NCI-H1436 treated with DMSO at 0.1 percent for 48 hours (cell line): ENCODE measurements around the gene COBL.

ENCODE experiments used
- DNase-seq: peaks from one replicate; lab custom pipeline; 2025; lab: John Stamatoyannopoulos, UW

COBL gene

DNA sequence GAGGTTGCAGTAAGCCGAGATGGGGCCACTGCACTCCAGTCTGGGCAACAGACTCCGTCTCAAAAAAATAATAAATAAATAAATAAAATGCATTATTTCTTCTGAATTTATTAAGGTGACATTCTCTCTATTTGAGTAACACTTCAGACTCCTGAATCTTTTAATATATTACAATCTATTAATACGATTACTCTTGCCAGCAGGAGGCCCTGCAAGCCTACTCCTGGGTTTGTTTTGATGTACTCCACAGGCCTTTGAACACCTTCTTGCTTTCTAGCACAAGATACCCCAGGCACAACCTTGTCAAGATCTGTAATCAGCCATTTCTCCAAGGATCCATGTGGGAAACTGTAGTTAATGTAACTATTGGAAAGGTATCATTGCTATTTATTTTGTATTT lies 63.5 kb downstream of the COBL start:
- DNase-seq, result no peak

DNA sequence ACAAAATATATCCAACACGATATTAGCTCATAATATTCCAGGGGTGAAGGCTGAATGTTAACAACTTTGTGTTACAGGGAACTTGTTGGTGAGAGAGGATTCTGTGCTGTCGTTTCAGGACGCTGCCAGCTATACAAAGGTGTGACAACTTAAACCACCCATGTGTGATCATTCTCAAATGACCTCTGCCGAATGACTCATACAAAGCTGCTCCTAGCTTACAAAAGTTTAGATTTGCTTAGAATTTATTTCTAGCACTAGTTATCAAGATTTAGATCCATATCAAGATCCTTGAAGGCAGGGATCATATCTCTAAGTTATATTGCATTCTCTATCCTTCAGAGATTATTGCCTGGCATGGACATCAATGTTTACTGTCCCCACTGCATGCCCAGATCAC lies 65.3 kb downstream of the COBL start:
- no peak for DNase-seq

DNA sequence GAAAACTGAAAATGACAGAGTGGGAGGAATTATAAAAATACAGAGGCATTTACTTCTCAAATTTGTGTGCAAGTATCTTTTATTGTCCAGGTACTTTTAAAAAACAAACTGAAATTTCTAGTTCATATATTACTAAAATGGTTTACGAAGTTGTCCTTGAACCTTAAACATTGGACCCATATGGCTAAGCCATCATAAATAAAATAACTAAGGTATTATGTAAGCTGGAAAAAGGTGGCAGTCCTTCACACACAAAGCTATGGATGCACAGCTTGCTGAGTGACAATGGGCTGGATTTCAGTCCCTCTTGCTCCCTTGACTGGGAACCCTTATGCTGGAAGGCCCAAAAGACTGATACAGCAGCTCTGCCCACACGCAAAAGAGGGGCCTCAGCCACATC lies 66.1 kb downstream of the COBL start:
- no peak for DNase-seq

DNA sequence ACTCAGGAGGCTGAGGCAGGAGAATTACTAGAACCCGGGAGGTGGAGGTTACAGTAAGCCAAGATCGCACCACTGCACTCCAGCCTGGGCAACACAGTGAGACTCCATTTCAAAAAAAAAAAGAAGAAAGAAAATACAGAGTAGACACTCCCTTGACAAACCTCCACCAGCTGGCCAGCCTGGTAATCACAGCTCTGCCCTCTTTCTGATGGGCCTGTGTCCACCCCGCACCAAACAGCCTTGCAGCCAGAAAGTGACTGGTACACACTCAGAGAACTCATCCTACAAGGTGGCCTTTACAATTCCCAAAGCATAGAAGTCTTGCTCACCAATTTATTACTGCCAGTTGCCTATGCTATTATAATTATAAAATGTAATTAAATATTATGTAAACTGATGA lies 66.6 kb downstream of the COBL start:
- DNase-seq, result no peak

DNA sequence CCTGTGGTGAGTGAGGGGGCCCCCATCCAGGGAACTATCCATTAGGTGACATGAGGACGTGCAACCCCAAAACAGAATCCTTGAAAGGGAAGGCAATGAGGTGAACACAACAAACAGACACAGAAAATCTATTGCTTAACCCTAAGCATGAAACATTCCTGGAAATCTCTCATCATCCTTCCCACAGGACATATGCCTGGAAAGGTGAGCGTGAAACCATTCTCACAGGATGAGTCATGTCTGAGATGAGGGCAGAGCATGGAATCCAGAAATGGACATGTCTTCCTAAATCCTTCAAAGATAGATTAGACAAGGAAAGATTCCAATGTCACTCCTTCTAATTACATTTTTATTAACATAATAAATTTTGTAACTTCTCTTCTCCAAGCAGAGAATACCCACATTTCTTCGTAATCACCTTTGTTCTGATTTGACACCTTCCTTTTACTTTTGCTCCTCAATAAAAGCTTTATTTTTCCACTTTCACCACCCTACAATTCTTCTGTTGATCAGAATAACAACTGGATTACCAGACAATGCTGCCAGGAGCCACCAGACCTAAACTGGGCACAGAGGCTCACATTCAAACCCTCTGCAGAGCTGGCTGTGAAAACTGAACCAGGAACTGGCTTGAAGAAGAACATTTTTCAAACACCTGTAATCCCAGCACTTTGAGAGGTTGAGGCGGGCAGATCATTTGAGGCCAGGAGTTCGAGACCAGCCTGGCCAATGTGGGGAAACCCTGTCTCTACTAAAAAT lies 67.2 kb downstream of the COBL start:
- no peak for DNase-seq

DNA sequence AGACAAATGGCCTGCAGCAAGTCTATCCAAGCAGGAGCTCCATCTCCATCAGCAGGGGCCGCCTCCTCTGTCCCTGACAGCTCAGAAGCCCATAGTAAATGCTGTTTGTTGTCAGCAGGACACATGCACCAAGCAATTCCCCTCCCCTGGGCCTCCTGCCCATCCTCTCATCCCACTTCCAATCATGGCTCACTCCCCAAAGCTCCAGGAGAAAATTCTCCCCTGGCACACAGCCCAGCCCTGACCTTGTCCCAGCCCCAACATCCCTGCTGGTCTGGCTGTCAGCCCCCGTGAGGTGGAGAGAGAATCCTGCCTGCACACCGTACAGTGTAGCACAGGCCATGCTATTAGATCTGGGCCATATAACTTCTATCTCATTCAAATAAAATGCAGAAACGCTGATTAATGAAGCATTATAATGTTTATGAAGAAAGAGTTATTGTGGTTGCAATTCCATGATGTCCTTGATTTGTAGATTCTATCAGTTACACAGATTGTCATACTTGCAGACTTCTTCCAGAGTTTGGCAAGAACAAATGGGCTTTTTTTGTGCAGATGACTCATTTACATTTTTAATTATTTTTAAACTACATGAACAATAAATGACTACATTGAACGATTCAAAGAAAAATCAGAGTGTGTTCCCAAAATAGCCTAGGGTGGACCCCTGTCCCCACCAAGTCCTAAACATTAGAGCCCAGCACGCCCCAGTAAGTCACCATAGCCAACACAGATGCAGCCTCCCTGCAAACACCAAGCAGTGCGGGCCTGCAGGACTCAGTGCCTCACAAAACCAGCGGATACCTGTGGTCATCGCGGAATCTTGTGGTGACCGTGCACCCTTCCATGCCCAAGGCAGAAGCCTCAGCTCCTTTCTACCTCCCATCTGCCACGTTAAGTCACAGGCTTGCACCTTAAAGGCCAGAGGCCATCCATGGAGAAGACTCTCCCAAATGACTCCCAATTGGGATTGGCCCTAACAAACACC lies 70.1 kb downstream of the COBL start:
- DNase-seq, result no peak

DNA sequence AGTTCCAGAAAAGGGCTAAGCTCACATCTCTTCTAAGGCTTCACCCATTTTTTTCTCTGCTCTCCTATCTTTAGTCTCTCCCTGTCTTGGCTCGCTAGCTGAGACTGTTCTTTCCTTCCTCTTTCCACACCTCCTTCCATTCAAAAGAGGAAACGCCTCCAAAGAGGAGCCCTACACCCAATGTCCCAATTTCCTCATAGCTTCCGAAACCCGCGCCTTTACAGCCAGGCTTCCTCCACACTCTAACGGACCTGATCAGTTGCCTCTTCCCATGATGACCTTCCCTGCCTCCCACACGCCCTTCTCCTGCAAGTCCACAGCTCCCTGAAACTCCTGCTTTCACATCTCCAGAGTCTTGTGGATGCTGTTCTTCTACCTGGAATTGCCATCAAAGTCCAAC lies 71.7 kb downstream of the COBL start:
- DNase-seq, result no peak

DNA sequence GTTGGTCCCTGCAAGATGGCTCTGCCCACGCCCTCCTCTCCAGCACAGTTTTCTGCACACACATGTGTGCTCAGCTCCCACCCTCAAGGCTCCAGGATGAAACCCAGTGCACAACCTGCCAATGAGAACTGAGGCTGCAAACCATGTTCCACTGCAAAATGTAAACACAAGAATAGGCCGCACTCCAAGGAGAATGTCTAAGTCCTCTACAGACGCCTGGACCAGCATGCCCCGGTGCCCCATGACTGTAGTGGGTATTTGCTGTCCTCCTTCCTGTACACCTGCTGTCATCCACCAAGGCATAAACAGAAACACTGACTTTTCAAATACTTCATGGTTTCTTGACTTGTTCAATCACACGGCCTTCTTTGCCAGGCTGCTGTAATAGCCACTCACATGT lies 72.6 kb downstream of the COBL start:
- no peak for DNase-seq

DNA sequence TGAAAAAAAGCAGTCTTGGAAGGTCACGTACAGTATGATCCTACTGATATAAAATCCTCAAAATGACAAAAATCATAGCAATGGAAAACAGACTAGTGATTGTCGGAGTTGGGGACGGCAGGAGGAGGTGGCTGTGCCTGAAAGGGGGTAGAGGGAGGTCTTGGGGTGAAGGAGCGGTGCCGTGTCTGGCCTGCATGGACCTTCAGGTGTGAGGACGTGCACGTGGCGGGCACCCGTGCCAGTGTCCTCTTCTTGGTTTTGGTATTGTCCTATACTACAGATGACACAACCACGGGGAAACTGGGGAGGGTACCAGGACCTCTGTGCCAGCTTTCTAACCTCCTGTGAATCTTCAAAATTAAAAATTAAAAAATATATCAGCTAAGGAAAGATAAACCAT lies 73.0 kb downstream of the COBL start:
- no peak for DNase-seq

DNA sequence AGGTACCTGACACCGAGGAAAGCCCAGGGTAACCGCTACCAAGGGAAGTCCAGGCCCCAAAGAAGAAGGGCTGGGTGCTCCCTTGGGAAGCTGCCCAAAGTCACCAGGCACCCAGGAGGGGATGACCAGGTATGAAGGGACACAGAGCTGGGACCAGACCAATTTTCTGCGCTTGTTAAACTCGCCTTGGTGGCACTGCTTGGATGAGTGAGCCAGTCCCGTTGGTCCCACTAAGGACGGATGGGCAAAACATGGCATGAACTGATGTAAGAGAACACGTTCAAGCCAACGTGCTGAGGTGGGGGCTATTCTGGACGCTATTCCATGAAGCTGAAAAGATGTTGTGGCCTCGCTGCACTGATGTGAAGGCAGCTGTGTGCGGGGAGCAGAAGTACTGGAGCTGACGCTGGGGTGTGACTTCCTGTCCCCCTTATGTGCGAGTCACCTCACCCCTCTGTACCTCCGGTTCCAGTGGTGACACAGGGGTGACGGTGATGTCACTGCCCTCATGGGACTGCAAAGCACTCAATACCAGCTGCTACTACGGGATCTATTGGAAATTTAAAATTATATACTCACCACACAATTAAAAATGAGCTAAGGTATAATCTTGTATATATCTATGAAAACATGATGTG lies 73.6 kb downstream of the COBL start:
- no peak for DNase-seq

DNA sequence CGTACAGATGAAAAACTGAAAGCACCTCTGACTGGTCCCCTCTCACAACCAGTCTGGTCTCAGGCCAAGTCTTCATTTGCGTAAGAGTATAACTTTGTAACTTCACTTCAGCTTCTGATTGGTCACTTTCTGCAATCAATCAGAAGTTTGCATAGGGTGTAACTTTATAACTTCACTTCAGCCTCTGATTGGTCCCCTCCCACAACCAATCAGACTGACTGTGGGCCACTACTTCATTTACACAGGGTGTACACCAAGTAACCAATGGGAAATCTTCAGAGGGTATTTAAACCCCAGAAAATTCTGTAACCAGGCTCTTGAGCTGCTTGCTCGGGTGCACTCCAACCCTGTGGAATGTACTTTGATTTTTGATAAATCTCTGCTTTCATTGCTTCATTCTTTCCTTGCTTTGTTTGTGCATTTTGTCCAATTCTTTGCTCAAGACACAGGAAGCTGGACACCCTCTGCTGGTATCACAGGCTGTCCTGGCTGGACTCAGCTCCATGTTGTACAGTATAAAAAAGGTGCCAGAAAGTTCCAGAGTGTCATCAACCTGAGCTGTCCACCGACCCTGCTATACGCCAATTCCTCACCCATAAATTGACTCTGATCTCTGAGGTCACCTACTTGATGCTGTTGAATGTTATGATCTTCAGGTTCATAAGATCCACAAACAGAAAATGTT lies 74.5 kb downstream of the COBL start:
- no peak for DNase-seq

DNA sequence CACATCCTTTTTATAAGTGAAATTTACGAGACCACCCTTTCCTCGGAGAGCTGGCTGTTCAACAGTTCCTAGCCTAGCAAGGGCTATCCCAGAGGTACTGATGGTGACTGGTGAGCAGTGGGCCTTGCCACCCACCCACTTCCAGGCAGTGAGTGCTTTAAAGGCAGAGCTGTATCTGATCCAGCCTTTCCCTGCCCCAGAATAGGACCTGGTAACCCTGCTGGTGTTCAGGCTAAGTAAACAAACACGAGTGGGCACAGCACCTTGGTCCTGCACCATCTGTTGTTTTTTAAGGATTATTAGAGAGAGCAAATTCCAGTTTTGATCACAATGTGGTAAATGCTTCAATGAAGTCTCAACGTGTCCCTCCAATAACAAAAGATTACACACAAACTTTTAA lies 75.7 kb downstream of the COBL start:
- no peak for DNase-seq

DNA sequence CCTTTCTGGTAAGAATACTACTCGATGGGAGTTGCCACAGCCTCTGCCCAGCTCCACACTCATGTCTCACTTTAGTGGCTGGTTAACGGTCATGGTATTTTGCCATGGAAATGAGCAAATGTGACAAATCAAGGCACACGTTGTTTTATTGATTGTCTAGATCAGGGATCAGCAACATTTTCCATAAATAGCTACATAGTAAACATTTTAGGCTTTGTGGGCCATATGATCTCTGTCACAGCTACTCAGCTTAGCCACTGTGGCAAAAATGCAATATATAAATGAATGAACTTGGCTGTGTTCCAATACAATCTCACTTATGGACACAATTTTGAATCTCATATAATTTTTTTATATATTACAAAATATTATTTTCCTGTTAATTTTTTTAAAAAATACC lies 76.9 kb downstream of the COBL start:
- DNase-seq, result no peak

DNA sequence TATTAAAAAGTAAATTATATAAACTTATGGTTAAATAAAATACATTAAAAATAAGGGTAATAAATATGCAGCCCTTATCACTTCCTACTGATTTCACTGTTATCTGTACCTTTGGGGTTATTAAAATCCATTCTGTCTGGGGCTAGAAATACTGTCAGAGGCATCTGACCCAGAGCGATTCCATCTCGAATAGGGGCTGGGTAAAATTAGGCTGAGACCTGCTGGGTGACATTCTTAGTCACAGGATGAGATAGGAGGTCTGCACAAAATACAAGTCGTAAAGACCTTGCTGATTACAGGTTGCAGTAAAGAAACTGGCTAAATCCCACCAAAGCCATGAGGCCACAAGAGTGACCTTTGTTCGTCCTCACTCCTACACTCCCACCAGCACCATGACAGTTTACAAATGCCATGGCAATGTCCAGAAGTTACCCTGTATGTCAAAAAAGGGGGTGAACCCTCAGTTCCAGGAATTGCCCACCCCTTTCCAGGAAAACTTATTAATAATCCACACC lies 77.6 kb downstream of the COBL start:
- DNase-seq, result no peak

DNA sequence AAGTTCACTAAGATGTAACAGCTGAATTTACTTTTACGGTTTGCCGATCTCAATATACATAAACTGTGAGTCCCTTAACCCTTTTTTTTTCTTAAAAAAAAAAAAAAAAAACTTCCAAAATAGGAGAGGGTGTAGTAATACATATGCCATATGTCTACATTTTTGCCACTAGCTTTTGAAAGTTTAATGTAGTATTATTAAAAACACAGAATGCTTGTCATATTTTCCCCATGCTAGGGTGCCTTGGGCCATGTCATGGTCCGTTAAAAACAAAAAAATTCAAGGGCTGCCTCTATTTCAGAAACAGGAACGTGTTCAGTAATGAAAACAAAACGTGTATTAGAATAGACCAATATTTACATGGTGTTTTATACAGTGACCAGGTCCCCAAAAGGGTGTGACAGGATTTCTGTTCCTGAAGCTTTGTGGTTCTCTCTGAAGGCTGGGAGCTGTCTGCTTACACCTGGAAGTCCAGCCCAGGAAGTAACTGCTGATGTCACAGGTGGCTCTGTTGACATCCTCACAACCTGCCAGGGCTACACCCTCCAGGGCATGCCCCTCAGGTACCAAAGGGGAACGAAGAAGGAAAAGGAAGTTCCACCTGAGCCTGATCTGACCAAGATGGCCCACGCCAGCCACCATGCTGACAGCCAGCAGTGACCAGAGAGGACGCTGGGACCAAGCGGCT lies 79.0 kb downstream of the COBL start:
- DNase-seq, result no peak

DNA sequence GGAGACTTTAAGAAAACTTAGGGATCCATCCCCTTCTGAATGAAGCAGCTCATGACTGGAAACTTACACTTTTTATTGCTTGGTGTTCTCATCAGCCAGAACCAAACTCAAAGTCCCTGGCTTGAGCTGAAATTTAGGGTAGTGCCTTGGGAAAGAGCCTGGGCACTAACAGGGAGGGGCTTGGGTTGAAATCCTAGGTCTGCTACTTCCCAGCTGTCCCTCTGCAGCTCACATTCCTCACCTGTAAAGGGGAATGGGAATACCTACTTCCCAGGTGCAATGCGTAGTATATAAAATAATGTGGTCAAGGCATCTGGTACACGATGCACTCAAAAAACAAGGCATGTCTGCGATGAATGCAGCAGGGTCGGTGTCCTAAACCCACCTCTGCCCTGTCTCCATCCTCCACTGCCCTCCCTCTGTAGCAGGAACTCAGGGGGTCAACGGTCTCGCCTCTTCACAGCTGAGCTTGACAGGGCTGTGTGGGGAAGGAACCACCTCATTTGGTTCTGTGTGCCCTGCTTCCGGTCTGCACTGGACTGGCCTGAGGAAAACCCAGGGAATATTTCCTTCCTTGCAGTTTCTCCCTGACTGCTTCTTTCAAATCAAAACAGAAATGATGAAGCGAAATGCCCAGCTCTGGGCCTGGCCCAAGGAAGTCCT lies 80.0 kb downstream of the COBL start:
- no peak for DNase-seq

DNA sequence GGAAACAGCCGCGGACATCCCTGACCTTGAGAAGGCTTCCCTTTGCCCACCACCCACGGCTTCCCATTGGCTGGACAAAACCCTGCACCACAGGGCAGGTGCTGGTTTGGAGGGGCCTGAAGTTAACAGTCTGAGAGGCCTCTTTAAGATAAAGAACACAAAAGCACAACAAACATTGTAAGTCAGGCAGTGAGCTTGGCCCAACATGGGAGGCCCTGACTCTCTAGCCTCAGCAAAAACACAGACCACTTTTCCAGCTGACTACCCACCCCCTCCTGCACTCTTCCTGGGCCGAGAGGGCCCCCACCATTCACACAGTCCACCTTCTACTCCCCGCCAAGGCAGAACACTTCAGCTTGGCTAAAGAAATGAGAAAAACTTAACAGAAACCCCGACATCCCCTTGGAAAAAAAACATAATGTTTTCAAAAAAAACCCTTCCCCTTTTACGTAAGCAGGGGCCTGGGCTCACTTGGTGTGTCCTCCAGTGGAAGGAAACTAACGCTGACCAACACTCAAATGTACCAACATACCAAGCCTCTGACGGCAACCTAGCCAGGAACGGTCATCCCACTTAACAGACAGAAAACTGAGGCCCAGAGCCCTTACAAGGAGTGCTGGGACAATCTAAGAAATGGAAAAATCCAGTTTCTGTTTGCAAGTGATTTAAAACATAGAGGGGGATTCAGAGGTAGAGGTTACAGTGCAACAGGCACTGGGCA lies 80.9 kb downstream of the COBL start:
- no peak for DNase-seq

DNA sequence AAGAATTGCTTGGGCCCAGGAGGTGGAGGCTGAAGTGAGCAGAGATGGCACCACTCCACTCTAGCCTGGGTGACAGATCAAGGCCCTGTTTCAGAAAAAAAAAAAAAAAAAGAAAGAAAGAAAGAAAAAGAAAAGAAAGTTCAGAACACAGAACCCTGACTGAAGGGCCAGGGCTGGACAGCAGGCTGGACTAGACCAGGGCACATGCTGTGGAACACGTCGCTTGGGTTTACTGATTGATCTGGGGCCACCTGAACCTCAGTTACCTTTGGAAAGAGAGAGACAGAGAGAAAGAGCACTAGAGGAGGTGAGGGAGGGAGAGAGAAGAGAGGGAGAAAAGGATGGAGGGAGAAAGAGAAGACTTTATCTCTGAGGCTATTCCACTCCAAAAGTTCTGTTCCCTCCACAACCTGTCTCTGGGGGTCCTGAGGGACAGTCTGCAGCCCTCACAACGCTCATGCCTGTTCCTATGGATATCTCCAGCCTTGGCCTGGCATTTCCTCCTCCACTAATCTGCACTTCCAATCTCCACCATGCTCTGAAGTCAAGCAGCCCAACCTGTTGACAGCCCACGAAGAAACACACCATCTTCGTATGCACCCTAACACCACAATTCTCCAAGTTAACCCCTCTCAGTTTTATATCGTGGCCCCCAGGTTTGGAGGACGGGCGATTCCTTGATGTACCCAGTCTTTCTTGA lies 81.8 kb downstream of the COBL start:
- DNase-seq, result no peak

DNA sequence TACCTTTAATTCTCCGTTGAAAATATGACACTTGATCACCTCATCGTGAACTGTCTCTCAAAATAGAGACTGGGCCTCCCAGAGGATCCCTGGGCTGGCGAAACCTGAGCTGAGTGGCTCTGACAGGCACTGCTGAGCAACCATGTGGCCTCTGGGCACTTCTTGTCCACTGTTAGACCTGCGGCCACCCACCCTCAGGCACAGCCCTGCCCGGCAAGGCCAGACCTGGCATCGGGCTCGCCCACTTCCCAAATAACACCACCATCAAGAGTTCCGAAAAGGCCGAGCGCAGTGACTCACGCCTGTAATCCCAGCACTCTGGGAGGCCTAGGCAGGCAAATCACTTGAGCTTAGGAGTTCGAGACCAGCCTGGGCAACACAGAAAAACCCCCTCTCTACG lies 82.5 kb downstream of the COBL start:
- DNase-seq, result no peak

DNA sequence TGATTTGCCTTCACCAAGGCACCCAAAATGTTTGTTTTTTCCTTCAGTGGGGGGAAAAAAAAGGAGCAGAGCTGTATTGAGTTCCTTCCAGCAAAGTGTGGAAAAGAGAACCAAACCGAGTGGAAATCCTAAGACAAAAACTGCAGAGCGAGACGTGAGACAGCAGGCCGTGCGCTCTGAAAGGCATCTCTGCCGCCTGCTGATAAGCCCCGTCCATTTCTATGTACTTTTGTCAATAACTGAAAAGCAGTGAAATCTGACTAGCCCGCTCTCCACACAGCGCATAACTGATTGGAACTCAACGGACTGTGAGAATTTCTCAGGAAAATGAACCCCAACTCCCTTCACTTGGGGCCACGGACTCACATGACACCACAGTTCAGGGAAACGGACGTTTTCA lies 83.2 kb downstream of the COBL start:
- DNase-seq, result no peak
